Measurements from ENCODE around the gene FTHL17.

GRCh38 chrX:31061091-31061490 lies 10.8 kb downstream of the FTHL17 start:
- TF ChIP-seq CTCF (IDR thresholded peaks at IDR 0.05) (no peak), POLR2A (IDR thresholded peaks at IDR 0.05) (no peak)
